GM03348 (cell line): ENCODE data around the gene IQGAP1.
"Not testable (repeated sequence)": the region's sequence is repeated elsewhere in the genome, so short reads cannot be mapped to it uniquely, and the experiment has no call there.

Experiments used
- DNase-seq: peaks from one replicate; pipeline ENCODE4 v3.0.0; 2012; ENCODE audit warnings: low spot score

Gene IQGAP1

DNA sequence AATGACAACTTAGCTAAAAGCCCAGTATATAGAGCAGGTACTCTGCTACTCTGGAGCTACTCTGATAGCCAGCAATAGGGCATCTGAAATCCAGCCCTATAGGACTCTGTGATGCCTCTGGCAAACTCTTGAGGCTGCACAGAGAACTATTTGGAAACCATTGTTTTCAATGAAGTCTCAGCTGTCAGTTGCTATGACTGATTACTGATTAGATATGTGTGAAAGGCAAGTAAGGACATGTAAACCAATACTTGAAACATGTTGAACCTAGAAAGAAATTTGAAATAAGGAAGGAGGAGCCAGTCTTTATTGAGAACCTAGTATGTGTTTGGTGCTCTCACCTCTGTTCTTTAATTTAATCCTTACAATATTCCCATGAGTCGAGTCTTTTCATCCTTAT is 101.5 kb downstream of the IQGAP1 start:
- DNase-seq, result no peak

DNA sequence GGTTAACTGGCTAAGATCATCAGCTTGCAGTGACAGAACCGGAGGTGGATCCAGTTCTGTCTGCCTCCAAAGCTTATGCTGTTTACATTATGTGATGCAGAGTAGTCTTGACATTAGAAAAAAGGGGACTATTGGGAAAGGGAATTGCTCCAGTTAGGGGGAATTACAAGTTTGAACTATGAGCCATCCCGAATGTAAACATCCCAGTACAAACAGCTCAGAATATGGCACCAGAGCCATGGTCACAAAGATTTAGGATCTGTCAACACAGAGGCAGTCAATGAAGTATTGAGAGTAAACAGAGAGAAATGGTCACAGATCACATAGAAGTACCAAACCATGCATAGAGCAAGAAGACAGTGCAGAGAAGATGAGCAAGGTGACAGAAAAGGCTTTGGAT is 101.9 kb downstream of the IQGAP1 start:
- DNase-seq, result no peak

DNA sequence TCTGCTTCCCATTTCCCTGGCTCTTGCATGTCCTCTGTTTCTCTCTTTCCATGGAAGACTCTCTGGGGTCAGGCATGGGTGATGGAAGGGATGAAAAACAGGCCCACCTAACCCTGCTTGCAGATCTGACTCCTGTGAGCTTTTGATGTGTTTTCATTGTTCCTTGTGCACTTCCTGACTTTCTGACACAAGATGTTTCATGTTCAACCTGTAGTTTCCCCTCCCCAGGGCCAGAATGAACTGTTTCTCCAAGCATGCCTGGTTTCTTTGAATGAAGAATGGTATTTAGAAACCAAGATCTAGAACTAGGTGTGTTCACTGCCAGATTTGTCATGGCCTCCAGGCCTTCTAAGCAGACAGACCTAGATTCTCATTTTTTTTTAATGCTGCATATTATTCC is 105.6 kb downstream of the IQGAP1 start:
- no peak for DNase-seq

DNA sequence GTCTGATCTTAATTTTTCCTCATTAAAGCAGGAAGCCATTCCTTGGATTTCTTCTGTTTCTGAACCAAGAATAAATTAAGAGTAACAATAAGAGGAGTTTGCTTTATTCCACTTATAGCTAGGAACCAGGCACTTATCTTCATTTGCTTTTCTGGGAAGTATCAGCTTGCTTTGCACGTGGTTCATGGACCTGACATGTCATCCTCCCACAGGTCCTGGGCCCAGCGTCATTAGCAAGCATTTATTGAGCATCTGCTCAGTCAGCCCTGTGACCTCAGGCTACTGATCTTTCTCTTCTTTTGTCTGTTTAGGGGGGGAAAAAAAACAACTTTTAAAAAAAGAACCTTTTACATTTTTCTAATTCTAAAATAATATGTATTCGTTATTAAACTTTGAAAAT is 107.0 kb downstream of the IQGAP1 start:
- DNase-seq, result no peak

DNA sequence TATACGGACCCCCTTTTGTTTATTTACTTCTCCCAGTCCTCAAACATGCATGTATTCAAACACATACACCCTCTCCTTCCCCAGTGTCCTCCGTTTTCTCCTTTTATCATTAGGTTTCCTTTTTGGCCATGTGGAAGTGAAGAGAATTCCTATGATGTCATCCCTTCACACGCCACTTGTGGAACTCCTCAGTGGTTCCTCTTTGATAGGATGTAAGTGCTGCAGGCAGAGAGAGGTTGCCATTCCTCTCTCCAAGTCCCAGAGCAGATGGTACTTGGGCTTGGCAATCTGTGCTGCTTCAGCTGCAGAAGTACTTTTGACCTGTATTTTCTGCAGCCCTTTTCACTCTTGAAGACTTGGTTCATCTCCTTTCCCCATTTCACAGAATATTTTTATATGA is 108.7 kb downstream of the IQGAP1 start:
- peak; percentile 15 for DNase-seq

DNA sequence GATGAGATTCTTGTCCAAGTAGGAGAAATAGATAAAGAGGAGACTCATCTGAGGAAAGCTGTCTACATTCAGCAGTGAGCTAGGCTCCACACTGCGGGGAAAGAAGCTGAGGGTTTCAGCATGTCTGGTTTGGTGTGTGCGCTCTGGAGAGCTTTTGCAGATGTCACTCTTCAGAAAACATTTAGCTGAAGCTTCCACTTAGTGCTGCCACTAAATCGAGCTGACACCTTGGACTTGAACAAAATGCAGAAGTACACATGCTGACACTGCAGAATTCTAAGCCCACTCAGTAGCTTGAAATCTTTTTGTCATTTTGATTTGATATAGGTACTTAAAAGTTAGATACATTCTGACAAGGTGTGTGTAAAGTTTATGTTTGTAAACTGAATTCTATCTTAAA is 109.3 kb downstream of the IQGAP1 start:
- no peak for DNase-seq

DNA sequence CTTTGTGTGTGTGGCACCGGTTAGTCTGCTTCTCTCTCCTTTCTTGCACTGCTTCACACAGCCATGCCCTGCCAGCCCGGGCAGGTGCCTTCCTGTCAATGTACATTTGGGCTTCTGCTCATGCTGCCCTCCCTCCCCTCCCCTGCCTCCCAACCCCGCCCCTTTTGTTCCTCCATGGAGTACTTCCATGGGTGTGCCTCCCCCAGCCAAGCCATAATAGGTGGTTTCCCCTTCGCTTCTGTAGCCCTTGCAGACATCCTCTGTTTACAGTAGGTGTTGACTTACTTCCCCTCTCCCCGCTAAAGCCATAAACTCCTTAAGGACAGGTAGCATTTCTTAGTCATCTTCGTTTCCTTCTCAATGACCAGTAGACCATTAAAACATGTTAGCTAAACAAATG is 109.9 kb downstream of the IQGAP1 start:
- no peak for DNase-seq

DNA sequence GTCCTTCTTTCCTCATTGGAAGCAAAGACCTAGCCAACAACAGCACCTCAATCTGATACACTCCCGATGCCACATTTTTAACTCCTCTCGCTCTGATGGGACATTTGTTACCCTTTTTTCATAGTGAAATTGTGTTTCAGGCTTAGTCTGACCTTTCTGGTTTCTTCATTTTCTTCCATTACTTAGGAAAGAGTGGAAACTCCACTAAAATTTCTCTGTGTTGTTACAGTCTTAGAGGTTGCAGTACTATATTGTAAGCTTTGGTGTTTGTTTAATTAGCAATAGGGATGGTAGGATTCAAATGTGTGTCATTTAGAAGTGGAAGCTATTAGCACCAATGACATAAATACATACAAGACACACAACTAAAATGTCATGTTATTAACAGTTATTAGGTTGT is 112.1 kb downstream of the IQGAP1 start:
- no peak for DNase-seq

DNA sequence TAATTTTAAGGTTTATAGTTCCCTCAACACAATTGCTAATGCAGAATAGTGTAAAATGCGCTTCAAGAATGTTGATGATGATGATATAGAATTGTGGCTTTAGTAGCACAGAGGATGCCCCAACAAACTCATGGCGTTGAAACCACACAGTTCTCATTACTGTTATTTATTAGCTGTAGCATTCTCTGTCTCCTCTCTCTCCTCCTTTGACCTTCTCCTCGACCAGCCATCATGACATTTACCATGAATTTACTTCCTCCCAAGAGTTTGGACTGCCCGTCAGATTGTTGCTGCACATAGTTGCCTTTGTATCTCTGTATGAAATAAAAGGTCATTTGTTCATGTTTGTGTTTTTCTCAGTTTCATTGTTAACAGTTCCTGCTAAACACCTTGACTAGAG is 113.9 kb downstream of the IQGAP1 start:
- no peak for DNase-seq

DNA sequence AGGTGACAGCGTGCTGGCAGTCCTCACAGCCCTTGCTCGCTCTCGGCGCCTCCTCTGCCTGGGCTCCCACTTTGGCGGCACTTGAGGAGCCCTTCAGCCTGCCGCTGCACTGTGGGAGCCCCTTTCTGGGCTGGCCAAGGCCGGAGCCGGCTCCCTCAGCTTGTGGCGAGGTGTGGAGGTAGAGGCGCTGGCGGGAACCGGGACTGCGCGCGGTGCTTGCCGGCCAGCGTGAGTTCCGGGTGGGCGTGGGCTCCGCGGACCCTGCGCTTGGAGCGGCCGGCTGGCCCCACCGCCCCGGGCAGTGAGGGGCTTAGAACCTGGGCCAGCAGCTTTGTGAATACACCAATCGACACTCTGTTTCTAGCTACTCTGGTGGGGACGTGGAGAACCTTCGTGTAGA is 122.7 kb downstream of the IQGAP1 start:
- DNase-seq, result not testable (repeated sequence)

DNA sequence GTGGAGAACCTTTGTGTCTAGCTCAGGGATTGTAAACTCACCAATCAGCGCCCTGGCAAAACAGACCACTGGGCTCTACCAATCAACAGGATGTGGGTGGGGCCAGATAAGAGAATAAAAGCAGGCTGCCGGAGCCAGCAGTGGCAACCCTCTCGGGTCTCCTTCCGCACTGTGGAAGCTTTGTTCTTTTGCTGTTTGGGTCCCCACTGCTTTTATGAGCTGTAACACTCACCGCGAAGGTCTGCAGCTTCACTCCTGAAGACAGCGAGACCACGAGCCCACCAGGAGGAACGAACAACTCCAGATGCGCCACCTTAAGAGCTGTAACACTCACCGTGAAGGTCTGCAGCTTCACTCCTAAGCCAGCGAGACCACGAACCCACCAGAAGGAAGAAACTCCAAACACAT is 123.2 kb downstream of the IQGAP1 start:
- DNase-seq, result not testable (repeated sequence)

DNA sequence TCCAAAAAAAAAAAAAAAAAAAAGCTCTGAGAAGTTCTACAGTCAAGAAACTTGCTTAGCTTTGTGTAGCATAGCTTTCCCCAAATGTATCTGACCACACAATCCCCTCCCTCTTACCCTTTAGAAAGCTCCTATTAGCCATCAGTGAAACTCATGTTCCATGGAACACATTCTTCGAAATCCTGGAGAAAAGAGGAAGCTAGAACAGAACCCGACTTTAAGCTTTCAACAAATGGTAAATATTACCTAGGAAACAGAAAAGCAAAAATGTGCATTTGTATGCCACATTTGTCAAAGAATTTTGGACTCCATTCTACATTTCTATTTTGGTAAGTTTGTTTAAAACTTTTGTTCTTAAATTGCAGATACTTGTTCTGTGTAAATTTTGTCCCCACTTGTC is 124.2 kb downstream of the IQGAP1 start:
- no peak for DNase-seq

DNA sequence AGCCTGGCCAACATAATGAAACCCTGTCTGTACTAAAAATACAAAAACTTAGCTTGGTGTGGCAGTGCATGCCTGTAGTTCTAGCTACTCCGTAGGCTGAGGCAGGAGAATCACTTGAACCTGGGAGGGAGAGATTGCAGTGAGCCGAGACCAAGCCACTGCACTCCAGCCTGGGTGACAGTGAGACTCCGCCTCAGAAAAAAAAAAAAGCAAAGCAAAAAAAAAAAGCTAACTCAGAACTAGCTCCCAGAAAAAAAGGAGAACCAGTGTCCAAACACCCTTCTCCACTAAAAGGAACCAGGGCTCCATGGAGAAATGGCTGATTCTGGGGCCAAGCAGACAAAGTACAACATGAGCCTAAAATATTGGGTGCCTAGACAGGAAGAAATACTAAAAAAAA is 124.9 kb downstream of the IQGAP1 start:
- no peak for DNase-seq

DNA sequence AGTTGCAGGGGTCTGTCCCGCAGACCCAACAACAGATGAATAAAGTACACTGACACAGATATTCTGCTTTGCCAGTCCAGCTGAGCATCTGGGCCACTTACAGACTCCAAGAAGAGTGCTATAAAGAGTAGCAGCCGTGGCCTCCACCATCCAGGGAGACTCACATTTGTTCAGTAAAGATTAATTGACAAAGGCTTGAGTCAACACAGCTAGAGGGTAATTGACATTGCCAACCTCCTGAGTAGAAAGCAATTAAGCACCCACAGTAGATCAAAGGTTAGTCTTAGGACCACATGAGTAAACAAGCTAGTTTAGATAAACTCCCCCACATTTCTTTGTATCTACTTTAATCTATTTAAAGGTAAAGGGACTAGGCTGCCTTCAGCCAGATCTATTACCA is 125.4 kb downstream of the IQGAP1 start:
- DNase-seq, result no peak

DNA sequence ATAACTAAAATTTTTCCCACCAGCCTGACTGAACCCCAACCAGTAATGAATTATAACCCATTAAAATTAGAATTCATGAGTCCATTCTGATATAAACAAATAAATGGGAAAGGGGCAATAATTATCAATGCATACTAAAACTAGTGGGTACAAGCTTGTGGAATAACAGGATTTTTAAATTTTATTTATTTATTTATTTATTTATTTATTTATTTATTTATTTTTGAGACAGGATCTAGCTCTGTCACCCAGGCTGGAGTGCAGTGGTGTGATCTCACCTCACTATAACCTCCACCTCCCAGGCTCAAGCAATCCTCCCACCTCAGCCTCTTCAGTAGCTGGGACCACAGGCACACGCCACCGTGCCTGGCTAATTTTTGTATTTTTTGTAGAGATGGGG is 125.9 kb downstream of the IQGAP1 start:
- DNase-seq, result not testable (repeated sequence)

DNA sequence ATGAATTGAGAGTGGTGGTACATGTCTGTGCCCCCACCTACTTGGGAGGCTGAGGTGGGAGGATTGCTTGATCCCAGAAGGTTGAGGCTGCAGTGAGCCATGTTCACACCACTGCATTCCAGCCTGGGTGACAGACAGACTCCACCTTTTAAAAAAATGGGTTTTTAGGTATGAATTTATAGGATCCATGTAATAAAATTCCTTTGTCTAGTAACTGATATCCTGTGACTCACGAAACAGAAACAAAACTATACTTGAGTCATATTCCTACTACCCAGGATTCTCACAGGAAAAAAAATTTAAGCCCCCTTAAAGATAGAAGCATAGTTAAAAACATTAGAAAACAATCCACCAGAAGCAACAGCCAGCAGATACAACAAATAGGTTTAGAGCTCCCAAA is 131.6 kb downstream of the IQGAP1 start:
- DNase-seq, result peak; percentile 19

DNA sequence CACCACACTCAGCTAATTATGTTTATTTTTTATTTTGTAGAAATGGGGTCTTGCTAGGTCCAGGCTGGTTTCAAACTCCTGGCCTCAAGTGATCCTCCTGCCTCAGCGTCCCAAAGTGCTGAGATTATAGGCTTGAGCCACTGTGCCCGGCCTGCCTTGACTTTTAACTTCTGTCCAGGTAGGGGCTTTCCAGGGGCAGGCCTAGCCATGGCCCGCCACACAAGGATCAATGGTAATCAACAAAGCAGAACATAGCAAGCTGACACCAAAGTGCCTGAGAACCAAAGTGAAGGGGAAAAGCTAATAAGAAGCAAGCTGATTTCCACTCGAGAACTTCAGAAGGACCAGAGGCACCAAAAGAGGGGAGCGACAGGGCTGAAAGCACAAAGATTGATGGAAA is 132.3 kb downstream of the IQGAP1 start:
- no peak for DNase-seq

DNA sequence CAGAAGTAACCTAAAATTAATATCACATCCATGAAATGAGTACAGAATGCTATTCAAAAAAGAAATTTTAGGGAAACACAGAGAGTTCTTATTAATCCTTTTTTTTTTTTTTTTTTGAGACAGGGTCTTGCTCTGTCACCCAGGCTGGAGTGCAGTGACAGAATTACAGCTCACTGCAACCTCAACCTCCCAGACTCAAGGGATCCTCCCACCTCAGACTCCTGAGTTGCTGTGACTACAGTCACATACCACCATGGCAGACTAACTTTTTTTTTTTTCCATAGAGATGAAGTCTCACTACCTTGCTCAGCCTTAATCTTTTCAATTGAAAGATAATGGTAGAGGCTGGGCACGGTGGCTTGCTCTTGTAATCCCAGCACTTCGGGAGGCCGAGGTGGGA is 135.3 kb downstream of the IQGAP1 start:
- DNase-seq, result no peak

DNA sequence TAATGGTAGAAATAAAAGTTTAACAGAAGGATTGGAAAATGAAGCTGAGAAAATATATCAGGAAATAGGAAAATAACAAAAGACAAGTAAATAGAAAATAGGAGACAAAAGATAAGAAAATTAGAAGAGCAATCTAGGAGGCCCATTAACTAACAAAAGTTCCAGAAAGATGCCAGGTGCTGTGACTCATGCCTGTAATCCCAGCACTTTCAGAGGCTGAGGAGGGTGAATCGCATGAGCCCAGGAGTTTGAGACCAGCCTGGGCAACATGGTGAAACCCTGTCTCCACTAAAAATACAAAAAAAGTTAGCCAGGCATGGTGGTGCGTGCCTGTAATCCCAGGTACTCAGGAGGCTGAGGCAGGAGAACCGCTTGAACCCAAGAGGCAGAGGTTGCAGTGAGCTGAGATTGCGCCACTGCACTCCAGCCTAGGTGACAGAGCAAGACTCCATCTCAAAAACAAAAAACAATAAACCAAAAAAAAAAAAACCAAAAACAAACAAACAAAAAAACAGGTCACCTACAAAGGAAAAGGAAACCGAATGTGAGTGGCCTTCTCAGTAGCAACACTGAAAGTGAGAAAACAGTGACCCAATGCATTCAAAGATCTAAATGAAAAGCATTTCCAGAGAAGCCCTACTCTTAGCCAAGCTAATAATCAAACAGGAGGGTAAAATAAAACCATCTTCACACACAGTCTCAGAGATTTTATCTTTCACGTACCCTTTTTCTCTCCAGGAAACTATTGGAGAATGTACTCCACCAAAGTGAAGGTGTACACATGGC is 136.2 kb downstream of the IQGAP1 start:
- DNase-seq, result not testable (repeated sequence)

DNA sequence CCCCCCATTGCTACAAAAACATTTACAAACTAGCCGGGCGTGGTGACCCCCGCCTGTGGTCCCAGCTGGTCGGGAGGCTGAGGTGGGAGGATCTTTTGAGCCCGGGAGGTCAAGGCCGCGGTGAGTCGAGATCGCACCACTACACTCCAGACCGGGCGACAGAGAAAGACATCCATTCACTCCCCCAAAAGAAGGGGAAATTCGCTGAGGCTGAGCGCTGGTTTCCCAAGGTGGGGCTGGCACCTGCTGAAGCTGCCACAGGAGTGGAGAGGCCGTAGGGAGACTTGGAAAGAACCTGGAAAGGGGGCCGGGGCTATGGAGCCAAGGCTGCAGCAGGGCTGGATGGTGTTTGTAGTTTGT is 140.9 kb downstream of the IQGAP1 start:
- DNase-seq, result no peak

DNA sequence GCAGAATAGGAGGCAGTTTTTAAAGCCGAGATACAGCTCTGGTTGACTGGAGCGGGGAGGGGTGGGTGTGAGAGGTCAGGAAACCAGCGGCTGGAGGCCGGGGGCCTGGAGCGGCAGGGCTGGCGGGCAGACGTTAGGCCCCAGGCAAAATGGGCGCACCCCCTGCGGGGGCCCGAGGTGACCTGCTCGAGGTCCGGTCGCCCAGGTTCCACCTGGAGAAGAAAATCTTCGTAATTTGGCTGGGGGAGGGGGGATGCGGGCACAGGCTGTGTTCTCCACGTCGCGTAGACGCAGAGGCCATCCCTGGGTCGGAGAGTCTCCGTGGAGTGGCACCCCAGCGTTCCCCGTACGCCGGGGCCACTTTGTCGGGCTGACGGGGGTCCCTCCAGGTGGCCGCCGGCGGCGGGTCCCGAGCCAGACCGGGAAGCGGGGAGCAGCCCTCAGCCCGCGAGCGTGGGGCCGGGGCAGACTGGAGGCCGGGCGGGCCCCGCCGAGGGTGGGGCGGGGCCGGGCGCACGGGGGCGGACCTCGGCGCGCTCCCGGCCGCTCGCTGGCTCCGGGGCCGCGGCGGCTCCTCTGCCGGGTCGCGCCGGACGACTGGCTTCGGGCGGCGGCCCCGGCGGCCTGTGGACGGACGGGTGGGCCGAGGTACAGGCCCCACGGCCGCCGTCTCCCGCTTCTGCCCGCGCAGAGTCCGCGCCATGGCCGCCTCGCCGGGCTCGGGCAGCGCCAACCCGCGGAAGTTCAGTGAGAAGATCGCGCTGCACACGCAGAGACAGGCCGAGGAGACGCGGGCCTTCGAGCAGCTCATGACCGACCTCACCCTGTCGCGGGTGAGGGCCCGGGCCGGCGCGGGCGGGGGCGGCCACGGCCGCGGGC is 141.6 kb downstream of the IQGAP1 start, which contains the start of gene CRTC3:
TSS of gene CRTC3 (plus strand) at position 553 of the 879 bp plus-strand sequence. CDS start at position 702, 149 bp downstream.
- DNase-seq, result peak; percentile 96

DNA sequence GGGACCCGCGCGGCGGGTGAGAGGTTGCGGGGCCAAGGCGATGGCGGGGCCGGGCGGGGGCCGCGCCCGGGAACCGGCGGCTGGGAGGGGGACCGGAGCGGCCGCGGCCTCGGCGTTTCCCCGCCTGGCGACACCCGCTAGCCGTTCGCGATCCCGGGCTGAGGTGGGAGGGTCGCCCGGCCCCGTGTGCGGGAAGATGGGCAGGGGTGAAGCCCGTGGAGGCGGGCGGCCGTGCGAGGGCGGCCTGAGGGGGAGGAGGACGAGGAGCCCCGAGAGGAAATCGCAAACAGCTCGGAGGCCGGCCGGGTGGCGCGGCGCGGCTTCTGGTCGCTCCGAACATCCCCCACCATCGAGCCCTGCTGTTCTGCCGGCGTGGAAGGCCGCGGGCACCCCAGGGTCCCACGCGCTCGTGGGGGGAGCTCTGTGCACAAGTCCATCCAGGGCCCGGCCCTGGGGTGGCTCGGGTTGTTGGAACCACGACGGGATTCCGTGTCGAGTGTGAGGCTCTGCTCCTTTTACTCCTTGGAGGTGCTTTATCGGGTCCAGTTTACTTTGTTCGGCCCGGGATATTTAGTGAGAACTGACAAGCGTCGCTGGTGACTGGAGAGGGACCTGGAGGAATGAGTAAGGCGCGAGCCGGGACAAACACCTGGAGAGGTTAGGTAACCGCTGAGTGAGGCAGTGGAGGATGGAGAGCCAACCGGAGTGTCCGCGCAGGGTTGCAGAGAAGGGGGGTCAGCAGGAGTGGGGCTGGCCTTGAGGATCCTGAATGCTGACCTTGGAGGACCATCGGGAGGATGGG is 142.4 kb downstream of the IQGAP1 start:
- DNase-seq, result peak; percentile 79
